HEK293 (cell line): ENCODE measurements around the gene AGPAT1.

Experiments
- CTCF ChIP-seq: fragments of 450-650 bp; formaldehyde crosslinking; IDR thresholded peaks from 2 replicates; pipeline ENCODE4 v1.5.1; 2016; ENCODE audit warnings: missing biosample characterization, missing genetic modification characterization
- HIC1 ChIP-seq: fragments of 450-650 bp; formaldehyde crosslinking; IDR thresholded peaks from 2 replicates; pipeline ENCODE4 v1.5.1; 2016; ENCODE audit warnings: missing biosample characterization, missing genetic modification characterization
- HOXC10 ChIP-seq: sonication (generic); formaldehyde crosslinking; IDR thresholded peaks from 2 replicates; pipeline ENCODE4 v1.8.1; 2023; ENCODE audit warnings: mild to moderate bottlenecking, missing genetic modification reagents
- KLF8 ChIP-seq: fragments of 450-650 bp; formaldehyde crosslinking; IDR thresholded peaks from 2 replicates; pipeline ENCODE4 v1.5.1; 2016; ENCODE audit warnings: missing biosample characterization, missing genetic modification characterization
- ZBTB17 ChIP-seq: fragments of 450-650 bp; formaldehyde crosslinking; IDR thresholded peaks from 2 replicates; pipeline ENCODE4 v1.5.1; 2016; ENCODE audit warnings: missing biosample characterization, missing genetic modification characterization
- ZBTB20 ChIP-seq: fragments of 450-650 bp; formaldehyde crosslinking; IDR thresholded peaks from 2 replicates; pipeline ENCODE4 v1.5.1; 2016; ENCODE audit warnings: missing biosample characterization, missing genetic modification characterization
- ZBTB21 ChIP-seq: fragments of 450-650 bp; formaldehyde crosslinking; IDR thresholded peaks from 2 replicates; pipeline ENCODE4 v1.5.1; 2017; ENCODE audit warnings: missing biosample characterization, missing genetic modification characterization
- ZBTB6 ChIP-seq: fragments of 450-650 bp; formaldehyde crosslinking; IDR thresholded peaks from 2 replicates; pipeline ENCODE4 v1.5.1; 2017; ENCODE audit warnings: missing biosample characterization, missing genetic modification characterization
- ZFP69B ChIP-seq: fragments of 450-650 bp; formaldehyde crosslinking; IDR thresholded peaks from 2 replicates; pipeline ENCODE4 v1.5.1; 2016; ENCODE audit warnings: missing biosample characterization, missing genetic modification characterization
- ZNF155 ChIP-seq: fragments of 450-650 bp; formaldehyde crosslinking; IDR thresholded peaks from 2 replicates; pipeline ENCODE4 v1.5.1; 2016; ENCODE audit warnings: missing biosample characterization, missing genetic modification characterization
- ZNF23 ChIP-seq: fragments of 450-650 bp; formaldehyde crosslinking; IDR thresholded peaks from 2 replicates; pipeline ENCODE4 v1.5.1; 2016; ENCODE audit warnings: missing biosample characterization, missing genetic modification characterization, borderline replicate concordance
- ZNF341 ChIP-seq: fragments of 450-650 bp; formaldehyde crosslinking; IDR thresholded peaks from 2 replicates; pipeline ENCODE4; 2016; ENCODE audit warnings: low read depth, missing biosample characterization, missing genetic modification characterization
- ZNF350 ChIP-seq: fragments of 450-650 bp; formaldehyde crosslinking; IDR thresholded peaks from 2 replicates; pipeline ENCODE4 v1.5.0; 2017; ENCODE audit warnings: missing biosample characterization, mild to moderate bottlenecking, missing genetic modification characterization
- ZNF366 ChIP-seq: fragments of 450-650 bp; formaldehyde crosslinking; conservative IDR thresholded peaks from 2 replicates; pipeline ENCODE4 v1.5.1; 2016; ENCODE audit warnings: missing biosample characterization, missing genetic modification characterization
- ZNF555 ChIP-seq: fragments of 450-650 bp; formaldehyde crosslinking; conservative IDR thresholded peaks from 2 replicates; pipeline ENCODE4 v1.5.1; 2017; ENCODE audit warnings: missing biosample characterization, mild to moderate bottlenecking, missing genetic modification characterization, inconsistent platforms
- ZNF571 ChIP-seq: fragments of 450-650 bp; formaldehyde crosslinking; IDR thresholded peaks from 2 replicates; pipeline ENCODE4 v1.5.0; 2017; ENCODE audit warnings: missing biosample characterization, missing genetic modification characterization
- ZNF596 ChIP-seq: fragments of 450-650 bp; IDR thresholded peaks from 2 replicates; pipeline ENCODE4 v1.5.0; 2018; ENCODE audit warnings: missing biosample characterization, mild to moderate bottlenecking, missing genetic modification characterization, moderate library complexity
- ZNF629 ChIP-seq: fragments of 450-650 bp; formaldehyde crosslinking; IDR thresholded peaks from 2 replicates; pipeline ENCODE4 v1.5.1; 2017; ENCODE audit warnings: missing biosample characterization, missing genetic modification characterization
- ZNF660 ChIP-seq: fragments of 450-650 bp; IDR thresholded peaks from 2 replicates; pipeline ENCODE4 v1.5.1; 2018; ENCODE audit warnings: missing biosample characterization, mild to moderate bottlenecking, missing genetic modification characterization
- ZNF664 ChIP-seq: fragments of 450-650 bp; formaldehyde crosslinking; IDR thresholded peaks from 2 replicates; pipeline ENCODE4 v1.5.1; 2016; ENCODE audit warnings: missing biosample characterization, missing genetic modification characterization
- ZNF677 ChIP-seq: fragments of 450-650 bp; IDR thresholded peaks from 2 replicates; pipeline ENCODE4 v1.5.0; 2018; ENCODE audit warnings: missing biosample characterization, mild to moderate bottlenecking, missing genetic modification characterization, moderate library complexity
- ZNF768 ChIP-seq: fragments of 450-650 bp; formaldehyde crosslinking; IDR thresholded peaks from 2 replicates; pipeline ENCODE4 v1.5.1; 2018; ENCODE audit warnings: missing biosample characterization, mild to moderate bottlenecking, missing genetic modification characterization
- ZNF792 ChIP-seq: fragments of 450-650 bp; formaldehyde crosslinking; IDR thresholded peaks from 2 replicates; pipeline ENCODE4 v1.5.1; 2016; ENCODE audit warnings: missing biosample characterization, missing genetic modification characterization
- ZSCAN16 ChIP-seq: fragments of 450-650 bp; formaldehyde crosslinking; IDR thresholded peaks from 2 replicates; pipeline ENCODE4 v1.5.1; 2016; ENCODE audit warnings: missing biosample characterization, missing genetic modification characterization
- TF ChIP-seq, protein P1 (sequence below): fragments of 450-650 bp; formaldehyde crosslinking; IDR thresholded peaks from 2 replicates; pipeline ENCODE4 v1.5.1; 2016; ENCODE audit warnings: missing biosample characterization, missing genetic modification characterization
- TF ChIP-seq, protein P2 (sequence below): fragments of 450-650 bp; formaldehyde crosslinking; IDR thresholded peaks from 2 replicates; pipeline ENCODE4 v1.5.1; 2016; ENCODE audit warnings: missing biosample characterization, missing genetic modification characterization
- TF ChIP-seq, protein P3 (sequence below): fragments of 450-650 bp; formaldehyde crosslinking; IDR thresholded peaks from 2 replicates; pipeline ENCODE4 v1.5.1; 2016; ENCODE audit warnings: missing biosample characterization, missing genetic modification characterization
- TF ChIP-seq, protein P4 (sequence below): fragments of 450-650 bp; formaldehyde crosslinking; IDR thresholded peaks from 2 replicates; pipeline ENCODE4 v1.5.1; 2016; ENCODE audit warnings: missing biosample characterization, missing genetic modification characterization, borderline replicate concordance

AGPAT1 gene

GRCh38 chr6:32177183-32177787, 1.4 kb upstream of the AGPAT1 start (continued):
- TF ChIP-seq ZBTB21 (tag by site-specific recombination) (peak; percentile 32; the same call in 1 of the 2 replicates), ZBTB6 (tag by site-specific recombination) (no peak), ZNF366 (tag by site-specific recombination) (no peak), KLF8 (tag by site-specific recombination) (peak; percentile 40), CTCF (tag by site-specific recombination) (no peak), ZSCAN16 (tag by site-specific recombination) (no peak), ZBTB20 (no peak), ZNF341 (tag by site-specific recombination) (0 out of 2 replicates have a peak, but pooled peaks have one; percentile 41), ZNF677 (no peak), HOXC10 (CRISPR knock-in tag) (no peak), ZNF555 (no peak), ZNF350 (tag by site-specific recombination) (no peak), ZNF664 (tag by site-specific recombination) (no peak), ZFP69B (tag by site-specific recombination) (peak; percentile 91), ZNF571 (tag by site-specific recombination) (no peak), ZBTB17 (tag by site-specific recombination) (peak; percentile 97), ZNF629 (peak; percentile 63; the same call in 1 of the 2 replicates), HIC1 (no peak), ZNF23 (tag by site-specific recombination) (no peak), ZNF155 (tag by site-specific recombination) (no peak), ZNF660 (tag by site-specific recombination) (peak; percentile 91), ZNF792 (tag by site-specific recombination) (no peak), ZNF768 (tag by site-specific recombination) (no peak), ZNF596 (tag by site-specific recombination) (no peak)
- TF ChIP-seq, protein P1, sequence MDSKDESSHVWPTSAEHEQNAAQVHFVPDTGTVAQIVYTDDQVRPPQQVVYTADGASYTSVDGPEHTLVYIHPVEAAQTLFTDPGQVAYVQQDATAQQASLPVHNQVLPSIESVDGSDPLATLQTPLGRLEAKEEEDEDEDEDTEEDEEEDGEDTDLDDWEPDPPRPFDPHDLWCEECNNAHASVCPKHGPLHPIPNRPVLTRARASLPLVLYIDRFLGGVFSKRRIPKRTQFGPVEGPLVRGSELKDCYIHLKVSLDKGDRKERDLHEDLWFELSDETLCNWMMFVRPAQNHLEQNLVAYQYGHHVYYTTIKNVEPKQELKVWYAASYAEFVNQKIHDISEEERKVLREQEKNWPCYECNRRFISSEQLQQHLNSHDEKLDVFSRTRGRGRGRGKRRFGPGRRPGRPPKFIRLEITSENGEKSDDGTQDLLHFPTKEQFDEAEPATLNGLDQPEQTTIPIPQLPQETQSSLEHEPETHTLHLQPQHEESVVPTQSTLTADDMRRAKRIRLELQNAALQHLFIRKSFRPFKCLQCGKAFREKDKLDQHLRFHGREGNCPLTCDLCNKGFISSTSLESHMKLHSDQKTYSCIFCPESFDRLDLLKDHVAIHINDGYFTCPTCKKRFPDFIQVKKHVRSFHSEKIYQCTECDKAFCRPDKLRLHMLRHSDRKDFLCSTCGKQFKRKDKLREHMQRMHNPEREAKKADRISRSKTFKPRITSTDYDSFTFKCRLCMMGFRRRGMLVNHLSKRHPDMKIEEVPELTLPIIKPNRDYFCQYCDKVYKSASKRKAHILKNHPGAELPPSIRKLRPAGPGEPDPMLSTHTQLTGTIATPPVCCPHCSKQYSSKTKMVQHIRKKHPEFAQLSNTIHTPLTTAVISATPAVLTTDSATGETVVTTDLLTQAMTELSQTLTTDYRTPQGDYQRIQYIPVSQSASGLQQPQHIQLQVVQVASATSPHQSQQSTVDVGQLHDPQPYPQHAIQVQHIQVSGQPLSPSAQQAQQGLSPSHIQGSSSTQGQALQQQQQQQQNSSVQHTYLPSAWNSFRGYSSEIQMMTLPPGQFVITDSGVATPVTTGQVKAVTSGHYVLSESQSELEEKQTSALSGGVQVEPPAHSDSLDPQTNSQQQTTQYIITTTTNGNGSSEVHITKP (tag by site-specific recombination) = no peak
- TF ChIP-seq, protein P2, sequence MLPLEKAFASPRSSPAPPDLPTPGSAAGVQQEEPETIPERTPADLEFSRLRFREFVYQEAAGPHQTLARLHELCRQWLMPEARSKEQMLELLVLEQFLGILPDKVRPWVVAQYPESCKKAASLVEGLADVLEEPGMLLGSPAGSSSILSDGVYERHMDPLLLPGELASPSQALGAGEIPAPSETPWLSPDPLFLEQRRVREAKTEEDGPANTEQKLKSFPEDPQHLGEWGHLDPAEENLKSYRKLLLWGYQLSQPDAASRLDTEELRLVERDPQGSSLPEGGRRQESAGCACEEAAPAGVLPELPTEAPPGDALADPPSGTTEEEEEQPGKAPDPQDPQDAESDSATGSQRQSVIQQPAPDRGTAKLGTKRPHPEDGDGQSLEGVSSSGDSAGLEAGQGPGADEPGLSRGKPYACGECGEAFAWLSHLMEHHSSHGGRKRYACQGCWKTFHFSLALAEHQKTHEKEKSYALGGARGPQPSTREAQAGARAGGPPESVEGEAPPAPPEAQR = no peak
- TF ChIP-seq, protein P3, sequence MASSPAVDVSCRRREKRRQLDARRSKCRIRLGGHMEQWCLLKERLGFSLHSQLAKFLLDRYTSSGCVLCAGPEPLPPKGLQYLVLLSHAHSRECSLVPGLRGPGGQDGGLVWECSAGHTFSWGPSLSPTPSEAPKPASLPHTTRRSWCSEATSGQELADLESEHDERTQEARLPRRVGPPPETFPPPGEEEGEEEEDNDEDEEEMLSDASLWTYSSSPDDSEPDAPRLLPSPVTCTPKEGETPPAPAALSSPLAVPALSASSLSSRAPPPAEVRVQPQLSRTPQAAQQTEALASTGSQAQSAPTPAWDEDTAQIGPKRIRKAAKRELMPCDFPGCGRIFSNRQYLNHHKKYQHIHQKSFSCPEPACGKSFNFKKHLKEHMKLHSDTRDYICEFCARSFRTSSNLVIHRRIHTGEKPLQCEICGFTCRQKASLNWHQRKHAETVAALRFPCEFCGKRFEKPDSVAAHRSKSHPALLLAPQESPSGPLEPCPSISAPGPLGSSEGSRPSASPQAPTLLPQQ (tag by site-specific recombination) = peak; percentile 95
- TF ChIP-seq, protein P4, sequence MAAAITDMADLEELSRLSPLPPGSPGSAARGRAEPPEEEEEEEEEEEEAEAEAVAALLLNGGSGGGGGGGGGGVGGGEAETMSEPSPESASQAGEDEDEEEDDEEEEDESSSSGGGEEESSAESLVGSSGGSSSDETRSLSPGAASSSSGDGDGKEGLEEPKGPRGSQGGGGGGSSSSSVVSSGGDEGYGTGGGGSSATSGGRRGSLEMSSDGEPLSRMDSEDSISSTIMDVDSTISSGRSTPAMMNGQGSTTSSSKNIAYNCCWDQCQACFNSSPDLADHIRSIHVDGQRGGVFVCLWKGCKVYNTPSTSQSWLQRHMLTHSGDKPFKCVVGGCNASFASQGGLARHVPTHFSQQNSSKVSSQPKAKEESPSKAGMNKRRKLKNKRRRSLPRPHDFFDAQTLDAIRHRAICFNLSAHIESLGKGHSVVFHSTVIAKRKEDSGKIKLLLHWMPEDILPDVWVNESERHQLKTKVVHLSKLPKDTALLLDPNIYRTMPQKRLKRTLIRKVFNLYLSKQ (tag by site-specific recombination) = no peak
